GM12878 (cell line): ENCODE measurements around the gene SMC5. TPM values are rescaled to one million over a fixed set of nuclear protein-coding genes. Genes with fewer than 3 reads are reported as not detected.

ENCODE experiments used
- ATAC-seq: fragments of 200-7000 bp; cut with Tn5 transposase; 3 replicates; pipeline ENCODE4 v1.9.1; 2020; ENCODE audit warnings: mild to moderate bottlenecking, moderate library complexity
- BruUV-seq: library from RNA; stranded (reverse); fragments of 400-500 nt; replicated peaks from 2 replicates; lab custom pipeline; 2021; lab: Mats Ljungman, UMichigan
- CTCF ChIA-PET: fragments of 300-600 bp; sonication (Branson Sonifier 250); formaldehyde crosslinking; extraction: SDS; loops from one replicate; lab custom pipeline; 2021; ENCODE audit warnings: inconsistent platforms; lab: Yijun Ruan, JAX
- POLR2A ChIA-PET: fragments of 350-600 bp; formaldehyde crosslinking; extraction: SDS; loops from one replicate; lab custom pipeline; 2021; ENCODE audit warnings: inconsistent platforms; lab: Charles Lee
- RAD21 ChIA-PET: fragments of 300-600 bp; sonication (Branson Sonifier 250); formaldehyde crosslinking; loops from one replicate; lab custom pipeline; 2023; ENCODE audit warnings: antibody characterized with exemption; ENCODE audit not compliant: unreplicated experiment; lab: Charles Lee
- SMC1A ChIA-PET: fragments of 300-600 bp; sonication (Branson Sonifier 250); formaldehyde crosslinking; loops from one replicate; lab custom pipeline; 2023; ENCODE audit not compliant: unreplicated experiment, uncharacterized antibody; lab: Charles Lee
- DNase-seq: peaks from one replicate; pipeline ENCODE4 v3.0.0-alpha.2; 2011; ENCODE audit warnings: low read depth, low spot score
- FAIRE-seq: peaks from 3 replicates; lab custom pipeline; 2011; peaks lifted over from hg19 to GRCh38; lab: Jason Lieb, UNC
- H2AFZ ChIP-seq: 2 replicates; pipeline ENCODE4 v1.6.0; 2011; ENCODE audit warnings: low read depth, low read length, control low read depth; ENCODE audit not compliant: control insufficient read depth
- H3K27ac ChIP-seq: 2 replicates; pipeline ENCODE4 v1.5.1; 2011; ENCODE audit warnings: control low read depth; ENCODE audit not compliant: control insufficient read depth, insufficient read depth
- H3K27me3 ChIP-seq, 2 experiments: replicated peaks in 1 of 2; 2 replicates each; pipeline versions ENCODE4 v1.6.0 to v1.6.1; 2011; ENCODE audit warnings: low read length in 1 of 2; ENCODE audit not compliant: control insufficient read depth in 2 of 2, insufficient read depth in 2 of 2
- H3K36me3 ChIP-seq, 2 experiments: 2 replicates each; pipeline ENCODE4 v1.5.1; 2011; ENCODE audit warnings: low read length in 1 of 2; ENCODE audit not compliant: control insufficient read depth in 2 of 2, insufficient read depth in 2 of 2
- H3K4me1 ChIP-seq: 2 replicates; pipeline ENCODE4 v1.6.1; 2011; ENCODE audit warnings: mild to moderate bottlenecking, low read length, moderate library complexity, mixed read lengths; ENCODE audit not compliant: control insufficient read depth, insufficient read depth
- H3K4me2 ChIP-seq: 2 replicates; pipeline ENCODE4 v1.6.0; 2011; ENCODE audit warnings: control low read depth; ENCODE audit not compliant: control insufficient read depth, insufficient read depth
- H3K4me3 ChIP-seq: fragments of 200-600 bp; sonication (generic); 2 replicates; pipeline ENCODE4 v1.5.1; 2016
- H3K79me2 ChIP-seq: 2 replicates; pipeline ENCODE4 v1.6.0; 2011; ENCODE audit warnings: low read length; ENCODE audit not compliant: control insufficient read depth, insufficient read depth
- H3K9ac ChIP-seq: 2 replicates; pipeline ENCODE4 v1.8.0; 2011; ENCODE audit warnings: low read length, control low read depth, mixed read lengths; ENCODE audit not compliant: control insufficient read depth, insufficient read depth
- H3K9me3 ChIP-seq: replicated peaks from 3 replicates; pipeline ENCODE4 v1.5.1; 2011; ENCODE audit warnings: mild to moderate bottlenecking, low read length; ENCODE audit not compliant: control insufficient read depth, insufficient read depth
- H4K20me1 ChIP-seq: 2 replicates; pipeline ENCODE4 v1.6.0; 2011; ENCODE audit not compliant: control insufficient read depth, insufficient read depth
- ATF2 ChIP-seq: IDR thresholded peaks from 2 replicates; pipeline ENCODE4 v1.6.1; 2012; ENCODE audit warnings: low read length, inconsistent platforms
- ATF3 ChIP-seq: IDR thresholded peaks from 2 replicates; pipeline ENCODE4 v1.6.1; 2011; ENCODE audit warnings: low read depth, mild to moderate bottlenecking, low read length, moderate library complexity, borderline replicate concordance; ENCODE audit errors: extremely low read depth
- CBX5 ChIP-seq: sonication (generic); IDR thresholded peaks from 2 replicates; pipeline ENCODE4 v1.6.1; 2016; ENCODE audit warnings: low read depth, moderate library complexity, mild to moderate bottlenecking, inconsistent platforms
- FOS ChIP-seq: IDR thresholded peaks from 3 replicates; pipeline ENCODE4 v1.6.1; 2011; ENCODE audit warnings: borderline replicate concordance; ENCODE audit not compliant: insufficient read length; ENCODE audit errors: extremely low read depth
- IRF3 ChIP-seq: fragments of 450-650 bp; IDR thresholded peaks from 2 replicates; pipeline ENCODE4 v1.6.1; 2014; ENCODE audit warnings: mild to moderate bottlenecking
- LARP7 ChIP-seq: fragments of 450-650 bp; IDR thresholded peaks from 2 replicates; pipeline ENCODE4 v1.6.1; 2017; ENCODE audit warnings: mild to moderate bottlenecking
- MEF2B ChIP-seq: fragments of 450-650 bp; IDR thresholded peaks from 2 replicates; pipeline ENCODE4 v1.6.1; 2018; ENCODE audit warnings: mild to moderate bottlenecking, moderate library complexity; ENCODE audit not compliant: partially characterized antibody, poor library complexity, severe bottlenecking
- RB1 ChIP-seq: fragments of 450-650 bp; formaldehyde crosslinking; IDR thresholded peaks from 2 replicates; pipeline ENCODE4 v1.6.1; 2017; ENCODE audit warnings: mild to moderate bottlenecking, borderline replicate concordance
- ZBTB4 ChIP-seq: fragments of 450-650 bp; formaldehyde crosslinking; IDR thresholded peaks from 2 replicates; pipeline ENCODE4 v1.4.0; 2022; ENCODE audit warnings: mild to moderate bottlenecking, moderate library complexity
- ZZZ3 ChIP-seq: IDR thresholded peaks from 2 replicates; pipeline ENCODE4 v1.6.1; 2011; ENCODE audit warnings: low read depth; ENCODE audit not compliant: control insufficient read depth, insufficient read length
- WGBS: methylation state at CpG from one replicate; pipeline ENCODE4 v1.1.6; 2016; ENCODE audit warnings: low lambda C conversion rate; ENCODE audit not compliant: insufficient replicate concordance, insufficient coverage; ENCODE audit errors: missing lambda C conversion rate; 5-methylcytosine and 5-hydroxymethylcytosine counted together
- in situ Hi-C: fragments of 300-500 bp; cut with MboI; formaldehyde crosslinking; loops from 9 replicates; pipeline ENCODE4 v1.14.3; 2018; ENCODE audit warnings: mixed read lengths
- intact Hi-C: fragments of 100-400 bp; cut with micrococcal nuclease; formaldehyde crosslinking; loops from one replicate; pipeline ENCODE4 v1.14.2; 2022; ENCODE audit not compliant: unreplicated experiment
- polyA plus RNA-seq, 11 experiments: library from polyadenylated mRNA; depleted of rRNA in 4 of 11; unstranded in 6 of 11; stranded (reverse) in 5 of 11; fragments of >200 nt; fragmentation: Nextera tagmentation in 4 of 11; fragmentation: Illumina TruSeq in 1 of 11; extraction: Ambion mirVana in 4 of 11; extraction: Trizol in 1 of 11; gene quantifications; 1 replicate in 1 of 11; 2 replicates in 10 of 11; pipeline versions ENCODE4 v1.2.1 to v1.2.3, GENCODE V29; 2011 to 2016; ENCODE audit warnings: inconsistent platforms in 2 of 11, missing spikeins in 2 of 11, low read depth in 1 of 11
- total RNA-seq, 4 experiments: library from RNA; depleted of rRNA in 3 of 4; stranded (reverse); fragments of >200 nt in 3 of 4; fragmentation: Illumina TruSeq in 1 of 4; extraction: Trizol in 1 of 4; gene quantifications; 2 replicates each; pipeline versions ENCODE4 v1.2.1 to v1.2.3, GENCODE V29; 2013 to 2021

The SMC5 gene
- total and polyA plus RNA-seq, 10 of the 15 experiments (the other 5 are each of a cell fraction or from before 2014, with no cell fraction given): 6.5 to 47.1 (median 22.9) TPM

- Histone ChIP-seq H3K4me3 (no peak overlapping the region), H4K20me1 (no peaks in the 10 kb centered on the region), H3K79me2 (no peaks in the 10 kb centered on the region), H3K4me2 (no peak overlapping the region), H2AFZ (no peak overlapping the region), H3K36me3 (no peaks in the 10 kb centered on the region), H3K27ac (no peak overlapping the region), H3K27me3 (no peaks in the 10 kb centered on the region), H3K9me3 (no peaks in the 10 kb centered on the region), H3K4me1 (no peaks in the 10 kb centered on the region), H3K9ac (no peak overlapping the region)
- SMC1A ChIA-PET: no interaction called here
- FAIRE-seq: no peak
- no peak for ATAC-seq
- WGBS: 95% methylated on average over 1 of the region's 1 CpG
- RAD21 ChIA-PET: no interaction called here
- no peak for DNase-seq
- intact Hi-C loops (no loop called here), in situ Hi-C loops (loop anchor here (25.0 kb wide), 2 partner anchors 488 to 1662 kb away; partner anchors contain the start of genes ABHD17B, C9orf85 and PTAR1)
- CTCF ChIA-PET: interaction anchor here (1.9 kb wide), 1 partner anchor 138 kb away, joined by 6 read pairs; no protein-coding TSS in a partner anchor
- no peak for TF ChIP-seq ATF3
- TF ChIP-seq CBX5: no peak
- TF ChIP-seq IRF3: no peak
- TF ChIP-seq RB1: no peak
- TF ChIP-seq ATF2: no peak
- no peak for TF ChIP-seq LARP7
- TF ChIP-seq FOS: no peak
- no peak for TF ChIP-seq ZBTB4 (CRISPR knock-in tag)
- no peak for TF ChIP-seq MEF2B
- TF ChIP-seq ZZZ3: no peak
- no TSS peak for BruUV-seq
- POLR2A ChIA-PET: no interaction called here
These were observed 8.6 kb upstream of the SMC5 start for GRCh38 chr9:70250221-70250620.
